ENCODE results near the gene EXOC6B.

DNA sequence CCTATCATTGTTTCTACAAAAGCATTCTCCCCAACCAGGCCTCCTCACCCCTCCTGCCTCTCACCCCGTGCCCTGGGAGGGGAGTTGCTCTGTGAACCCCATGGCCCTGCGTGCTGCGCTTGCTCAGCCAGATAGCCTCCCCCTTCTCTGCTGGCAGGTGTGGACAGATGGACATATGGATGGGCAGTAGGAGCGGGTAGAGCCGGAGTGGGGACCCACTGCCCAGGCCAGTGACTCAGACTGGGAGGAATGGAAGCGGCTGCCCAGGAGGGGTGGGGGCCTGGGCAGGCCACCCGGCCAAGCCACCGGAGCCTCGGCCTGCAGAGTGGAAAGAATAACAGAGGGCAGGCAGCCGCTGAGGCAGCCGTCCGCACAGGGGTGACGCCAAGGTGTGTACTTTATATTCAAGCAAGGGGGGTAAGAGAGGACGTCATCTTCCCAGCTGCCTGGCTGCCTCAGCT, 686.9 kb downstream of the EXOC6B start:
- TF ChIP-seq, protein P1, sequence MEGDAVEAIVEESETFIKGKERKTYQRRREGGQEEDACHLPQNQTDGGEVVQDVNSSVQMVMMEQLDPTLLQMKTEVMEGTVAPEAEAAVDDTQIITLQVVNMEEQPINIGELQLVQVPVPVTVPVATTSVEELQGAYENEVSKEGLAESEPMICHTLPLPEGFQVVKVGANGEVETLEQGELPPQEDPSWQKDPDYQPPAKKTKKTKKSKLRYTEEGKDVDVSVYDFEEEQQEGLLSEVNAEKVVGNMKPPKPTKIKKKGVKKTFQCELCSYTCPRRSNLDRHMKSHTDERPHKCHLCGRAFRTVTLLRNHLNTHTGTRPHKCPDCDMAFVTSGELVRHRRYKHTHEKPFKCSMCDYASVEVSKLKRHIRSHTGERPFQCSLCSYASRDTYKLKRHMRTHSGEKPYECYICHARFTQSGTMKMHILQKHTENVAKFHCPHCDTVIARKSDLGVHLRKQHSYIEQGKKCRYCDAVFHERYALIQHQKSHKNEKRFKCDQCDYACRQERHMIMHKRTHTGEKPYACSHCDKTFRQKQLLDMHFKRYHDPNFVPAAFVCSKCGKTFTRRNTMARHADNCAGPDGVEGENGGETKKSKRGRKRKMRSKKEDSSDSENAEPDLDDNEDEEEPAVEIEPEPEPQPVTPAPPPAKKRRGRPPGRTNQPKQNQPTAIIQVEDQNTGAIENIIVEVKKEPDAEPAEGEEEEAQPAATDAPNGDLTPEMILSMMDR (IDR thresholded peaks at IDR 0.05): no peak
- no peak for TF ChIP-seq EHF (CRISPR knock-in tag; IDR thresholded peaks at IDR 0.05)
- TF ChIP-seq ZC3H11A (IDR thresholded peaks at IDR 0.05): no peak
- no peak for TF ChIP-seq HDAC2 (IDR thresholded peaks at IDR 0.05)
- TF ChIP-seq RAD21 (conservative IDR thresholded peaks at IDR 0.05 in 1 of 2, IDR thresholded peaks at IDR 0.05 in 1 of 2): no peak
